ENCODE data around the gene UPK3A.
"Not testable (repeated sequence)": the region's sequence is repeated elsewhere in the genome, so short reads cannot be mapped to it uniquely, and the experiment has no call there.

Gene UPK3A

DNA sequence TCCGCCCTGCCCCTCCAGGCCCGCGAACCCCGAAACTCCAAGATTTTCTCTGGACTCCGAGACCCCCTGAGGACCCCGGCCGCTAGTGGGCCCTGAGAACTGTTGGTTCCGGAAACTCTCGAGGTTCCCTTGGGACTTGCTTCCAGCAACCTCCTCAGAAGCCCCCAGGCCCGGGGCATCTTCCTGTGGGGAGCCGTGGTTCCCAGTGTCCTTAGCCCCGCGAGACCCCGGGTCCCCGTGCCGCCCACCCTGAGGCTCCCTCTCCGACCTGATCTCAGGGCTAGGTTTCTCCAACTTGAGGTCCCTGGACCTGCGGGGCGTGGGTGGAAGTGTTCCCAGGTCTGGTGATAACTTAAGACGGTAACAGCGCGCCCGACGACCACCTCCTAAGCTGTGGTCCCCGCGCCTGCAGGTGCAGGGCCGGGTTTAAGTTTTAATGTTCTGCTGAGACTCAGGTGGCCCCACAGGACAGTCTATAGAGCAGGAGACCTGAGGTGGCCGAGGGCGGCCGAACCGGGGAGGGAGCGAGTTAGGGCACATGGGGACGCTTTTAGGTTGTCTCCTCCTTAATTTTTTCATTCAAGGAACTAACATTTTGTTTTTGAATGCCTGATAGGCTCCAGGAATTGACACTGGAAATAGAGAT lies 25.7 kb downstream of the UPK3A start:
- DNase-seq, result no peak

DNA sequence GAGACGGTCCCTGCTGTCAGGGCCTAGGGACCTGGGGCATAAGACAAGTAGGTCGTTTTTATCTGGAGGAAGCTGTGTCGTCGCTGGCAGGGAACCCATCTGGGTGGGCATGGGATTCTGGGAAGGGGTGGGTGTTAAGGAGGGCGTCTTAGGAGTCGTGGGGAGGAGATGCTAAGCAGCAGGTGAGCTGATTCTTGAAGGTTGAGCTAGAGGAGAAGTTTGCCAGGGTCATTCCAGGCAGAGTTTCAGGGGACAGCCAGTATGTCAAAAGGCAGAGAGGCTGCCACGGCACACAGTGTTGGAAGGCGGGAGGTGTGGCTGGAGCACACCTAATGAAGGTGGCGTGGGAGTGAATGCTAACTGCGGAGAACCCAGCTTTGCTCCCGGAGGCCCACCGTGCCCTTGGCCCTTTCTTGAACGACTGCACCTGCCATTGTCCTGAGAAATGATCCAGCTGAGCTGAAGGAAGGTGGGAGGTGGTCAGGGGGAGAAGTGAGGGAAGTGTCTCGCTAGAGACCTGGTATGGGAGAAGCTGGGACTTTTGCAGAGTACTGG lies 26.3 kb downstream of the UPK3A start:
- DNase-seq, result no peak

- DNase-seq, result no peak
These were observed 27.7 kb downstream of the UPK3A start for GRCh38 chr22:45312415-45312814.

DNA sequence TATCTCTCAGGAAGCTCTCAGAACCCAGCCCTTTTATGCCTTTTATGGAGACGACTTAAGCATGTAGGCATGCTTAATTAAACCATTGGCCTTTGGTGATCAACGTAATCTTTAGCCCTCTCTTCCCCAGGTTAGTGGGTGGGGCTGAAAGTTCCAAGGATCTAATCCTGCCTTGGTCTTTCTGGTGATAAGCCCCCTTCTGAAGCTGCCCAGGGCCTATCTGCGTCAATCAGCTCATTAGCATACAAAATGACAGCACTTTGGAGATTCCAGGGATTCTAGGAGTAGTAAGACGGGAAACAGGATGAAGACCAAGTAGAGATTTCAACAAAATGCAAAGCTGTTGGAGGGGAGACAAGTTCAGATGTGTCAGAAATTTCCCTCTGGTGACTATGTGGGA lies 28.1 kb downstream of the UPK3A start:
- DNase-seq, result no peak

DNA sequence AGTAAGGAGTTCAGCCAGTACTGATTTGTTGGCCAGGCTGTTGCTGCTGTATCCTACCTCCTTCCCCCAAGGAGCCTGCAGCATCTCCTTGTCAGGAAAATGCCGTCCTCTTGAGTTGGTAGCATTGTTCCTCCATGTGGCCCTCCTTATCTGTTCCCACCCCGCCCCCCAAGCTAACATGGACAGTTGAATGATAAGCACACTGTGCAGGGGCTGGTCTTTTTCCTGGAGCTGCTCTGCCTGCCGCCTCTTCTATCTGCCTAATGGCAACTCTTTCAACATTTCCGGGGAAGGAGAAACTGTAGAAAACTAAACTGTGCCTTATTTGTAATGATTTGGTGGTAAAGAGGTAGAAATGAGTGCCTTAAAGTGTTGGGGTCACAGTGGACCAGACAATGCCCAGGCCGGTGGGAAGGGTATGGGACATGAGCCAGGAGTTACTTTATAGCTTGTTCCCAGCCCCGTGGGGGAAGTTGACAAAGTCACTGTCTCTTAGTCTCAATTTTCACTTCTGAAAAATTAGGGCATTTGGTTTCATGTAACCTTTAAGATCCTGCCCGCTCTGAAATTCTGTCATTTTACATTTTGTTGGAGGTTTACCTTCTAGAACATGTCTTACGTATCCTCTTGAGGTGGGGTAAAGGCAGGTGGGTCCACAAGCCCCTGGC lies 29.4 kb downstream of the UPK3A start:
- no peak for DNase-seq

DNA sequence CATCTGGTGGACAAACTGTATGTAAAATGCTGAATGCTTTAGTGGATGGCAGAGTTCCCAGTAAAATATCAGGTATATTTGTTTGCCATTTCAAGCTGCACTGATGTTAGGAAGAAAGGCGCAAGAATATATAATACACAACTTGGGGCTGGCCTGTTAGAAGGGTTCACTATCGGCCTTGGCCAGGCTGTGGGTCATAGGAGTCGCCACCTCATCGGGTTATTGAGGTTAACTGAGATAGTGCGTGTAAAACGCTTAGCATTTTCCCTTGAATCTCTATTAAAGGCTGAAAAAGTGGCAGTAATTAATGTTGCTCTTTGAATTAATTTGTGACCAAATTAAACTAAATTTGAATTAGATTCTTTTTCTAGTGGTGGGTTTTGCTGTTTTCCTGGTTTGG lies 30.0 kb downstream of the UPK3A start:
- no peak for DNase-seq

DNA sequence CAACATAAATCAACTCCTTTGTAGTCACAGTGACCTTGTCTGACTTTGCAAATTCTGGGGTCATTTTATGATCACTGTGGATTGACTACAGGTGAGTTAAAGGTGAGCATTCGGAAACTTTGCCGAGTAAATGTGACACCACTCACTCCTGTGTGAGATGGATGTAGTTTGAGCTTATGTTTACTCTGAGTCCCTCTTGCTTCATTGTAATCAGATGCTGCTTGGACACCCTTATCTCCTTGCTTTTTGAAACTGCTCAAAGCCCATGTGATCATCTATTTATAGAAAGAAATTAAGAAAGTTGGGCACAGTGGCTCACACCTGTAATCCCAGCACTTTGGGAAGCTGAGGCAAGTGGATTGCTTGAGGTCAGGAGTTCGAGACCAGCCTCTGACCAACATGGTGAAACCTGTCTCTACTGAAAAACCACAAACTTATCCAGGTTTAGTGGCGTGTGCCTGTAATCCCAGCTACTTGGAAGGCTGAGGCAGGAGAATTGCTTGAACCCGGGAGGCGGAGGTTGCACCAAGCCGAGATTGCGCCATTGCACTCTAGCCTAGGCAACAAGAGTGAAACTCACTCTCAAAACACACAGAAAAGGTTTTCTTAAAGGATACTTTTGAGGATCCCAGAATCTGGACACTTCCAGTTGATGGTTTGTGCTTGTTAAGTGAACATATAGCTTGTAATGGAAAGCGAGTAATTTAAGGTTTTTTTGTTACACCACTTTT lies 32.2 kb downstream of the UPK3A start:
- DNase-seq, result no peak

DNA sequence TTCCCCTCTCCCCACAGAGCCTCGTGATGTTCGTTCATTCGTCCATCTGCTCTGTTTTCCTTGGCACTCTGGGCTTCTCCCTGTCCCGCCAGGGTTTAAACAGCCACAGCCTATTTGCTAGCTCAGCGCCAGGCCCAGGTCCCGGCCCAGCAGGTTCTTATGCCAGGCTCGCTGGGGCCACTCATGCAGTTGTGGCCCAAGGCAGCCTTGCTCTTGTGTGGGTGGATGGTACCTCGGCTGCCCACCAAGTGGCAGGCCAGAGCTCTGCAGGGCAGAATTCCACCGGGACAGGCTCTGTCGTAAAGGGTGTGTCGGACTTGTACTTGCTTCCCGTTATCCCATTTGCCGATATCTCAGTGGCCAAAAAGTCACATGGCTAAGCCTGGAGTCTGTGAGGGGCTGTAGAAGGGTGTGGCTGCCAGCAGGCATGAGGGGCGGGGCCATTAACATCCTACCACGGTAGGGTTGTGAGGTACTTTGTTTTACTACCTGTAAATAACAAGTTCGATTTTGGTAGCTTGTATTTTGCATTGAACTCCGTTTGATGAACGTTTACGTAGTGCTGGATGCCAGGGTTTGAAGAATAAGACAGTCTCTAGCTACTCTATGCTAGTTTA lies 32.9 kb downstream of the UPK3A start:
- DNase-seq, result peak; percentile 41

- DNase-seq, result peak; percentile 88
These were observed 33.4 kb downstream of the UPK3A start for GRCh38 chr22:45318168-45318557.

DNA sequence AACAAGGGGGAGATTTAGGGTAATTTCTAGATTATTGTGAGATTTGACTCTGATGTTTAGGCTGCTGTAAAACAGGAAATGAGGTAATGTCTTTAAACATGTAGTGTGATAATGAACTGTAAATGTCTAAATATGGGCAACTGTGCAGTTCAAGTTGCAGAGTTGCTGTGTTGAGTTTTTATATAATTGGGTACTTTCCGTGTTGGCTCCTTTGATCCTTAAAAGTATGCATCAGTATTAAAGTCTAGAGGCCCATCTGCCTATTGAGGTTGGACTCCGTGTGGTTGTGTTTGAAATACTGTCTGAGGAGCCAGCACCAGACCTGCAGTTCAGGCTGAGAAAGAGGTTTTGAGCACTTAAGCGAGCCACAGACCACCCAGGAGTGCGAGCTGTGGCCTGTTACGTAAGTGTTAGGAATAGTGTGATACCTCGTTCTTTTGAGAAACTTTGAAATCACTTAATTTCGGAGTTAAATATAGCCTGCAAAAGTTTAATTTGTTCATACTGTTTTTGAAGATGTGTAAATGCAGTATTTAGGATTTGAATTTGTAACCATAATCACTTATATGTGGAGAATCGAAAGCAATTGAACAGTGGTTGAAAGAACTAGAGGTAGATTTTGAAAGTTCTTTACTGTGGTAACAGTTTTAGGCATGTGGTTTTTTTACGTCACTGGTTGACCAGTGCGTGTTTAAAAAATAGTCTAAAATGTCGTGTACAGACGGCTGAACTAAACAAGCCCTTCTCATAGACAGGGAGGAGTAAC lies 34.0 kb downstream of the UPK3A start:
- DNase-seq, result no peak

- DNase-seq, result no peak
These were observed 34.6 kb downstream of the UPK3A start for GRCh38 chr22:45319324-45319685.

DNA sequence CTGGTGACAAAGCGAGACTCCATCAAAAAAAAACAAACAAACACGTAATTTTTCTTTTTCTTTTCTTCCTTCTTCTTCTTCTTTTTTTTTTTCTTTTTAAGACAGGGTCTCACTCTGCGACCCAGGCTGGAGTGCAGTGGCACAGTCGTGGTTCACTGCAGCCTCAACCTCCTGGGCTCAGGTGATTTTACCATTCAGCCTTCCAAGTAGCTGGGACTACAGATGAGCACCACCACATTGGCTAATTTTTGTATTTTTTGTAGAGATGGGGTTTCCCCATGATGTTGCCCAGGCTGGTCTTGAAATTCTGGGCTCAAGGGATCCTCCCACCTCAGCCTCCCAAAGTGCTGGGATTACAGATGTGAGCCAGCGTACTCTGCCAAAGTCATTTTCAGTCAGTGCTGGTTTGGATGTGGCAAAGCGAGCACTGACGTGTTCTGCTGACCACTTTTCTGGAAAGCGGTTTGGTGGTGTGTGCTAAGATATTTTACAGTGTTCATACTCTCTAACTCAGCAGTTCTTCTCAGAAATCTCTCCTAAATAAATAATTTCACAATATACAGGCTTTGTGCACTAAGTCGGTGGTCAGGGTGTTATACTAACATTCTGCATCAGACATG lies 35.7 kb downstream of the UPK3A start:
- DNase-seq, result no peak

DNA sequence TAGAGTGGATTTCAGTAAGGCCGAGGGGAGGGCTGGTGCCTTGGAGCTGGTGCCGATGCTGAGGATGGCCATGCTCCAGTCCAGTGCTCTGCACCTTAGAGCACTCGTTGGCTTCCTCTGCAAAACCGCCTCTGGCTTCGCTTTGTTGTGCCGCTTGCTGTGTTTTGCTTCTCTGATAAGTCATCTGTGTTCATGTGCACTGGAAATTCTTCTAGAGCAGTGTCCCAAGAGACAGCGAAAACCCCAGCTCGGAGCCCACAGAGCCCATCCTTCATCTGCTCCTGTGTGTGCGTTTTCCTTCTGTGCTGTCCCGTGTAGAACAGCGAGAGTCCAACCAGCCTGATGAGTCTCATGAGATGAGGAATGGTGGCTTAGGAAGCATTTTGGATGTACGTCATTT lies 37.1 kb downstream of the UPK3A start:
- no peak for DNase-seq

- DNase-seq, result no peak
These were observed 38.2 kb downstream of the UPK3A start for GRCh38 chr22:45322873-45323525.

- no peak for DNase-seq
These were observed 38.9 kb downstream of the UPK3A start for GRCh38 chr22:45323695-45324094.

DNA sequence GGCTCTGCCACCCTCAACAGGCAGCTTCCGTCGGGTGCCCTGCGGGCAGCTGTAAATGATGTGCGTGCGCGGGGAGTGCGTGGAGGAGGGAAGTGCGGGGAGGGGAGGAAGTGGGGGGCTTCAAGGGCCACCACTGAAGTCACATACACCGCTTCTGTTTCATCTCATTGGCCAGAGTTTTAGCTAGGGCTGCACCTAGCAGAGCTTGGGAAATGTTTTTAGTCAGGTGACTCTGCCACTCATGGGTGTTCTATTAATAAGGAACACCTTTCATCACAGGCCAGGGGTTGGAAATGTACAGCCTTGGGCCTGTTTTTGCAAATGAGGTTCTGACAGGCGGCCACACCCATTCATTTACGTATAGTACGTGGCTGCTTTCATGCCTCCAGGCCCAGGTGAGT lies 39.6 kb downstream of the UPK3A start:
- no peak for DNase-seq

DNA sequence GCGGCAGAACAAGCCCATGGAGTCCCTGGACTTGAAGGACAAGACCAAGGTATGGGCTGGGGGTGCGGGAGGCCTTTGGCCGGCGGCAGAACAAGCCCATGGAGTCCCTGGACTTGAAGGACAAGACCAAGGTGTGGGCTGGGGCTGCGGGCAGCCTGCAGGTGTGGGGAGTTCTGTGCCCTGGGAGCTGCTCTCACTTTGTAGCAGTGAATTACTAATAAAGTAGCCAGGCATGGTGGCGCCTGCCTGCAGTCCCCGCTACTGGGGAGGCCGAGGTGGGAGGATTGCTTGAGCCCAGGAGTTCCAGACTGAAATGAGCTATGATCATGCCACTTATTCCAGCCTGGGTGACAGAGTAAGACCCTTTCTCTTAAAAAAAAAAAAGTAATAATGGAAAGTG lies 43.5 kb downstream of the UPK3A start:
- DNase-seq, result not testable (repeated sequence)

DNA sequence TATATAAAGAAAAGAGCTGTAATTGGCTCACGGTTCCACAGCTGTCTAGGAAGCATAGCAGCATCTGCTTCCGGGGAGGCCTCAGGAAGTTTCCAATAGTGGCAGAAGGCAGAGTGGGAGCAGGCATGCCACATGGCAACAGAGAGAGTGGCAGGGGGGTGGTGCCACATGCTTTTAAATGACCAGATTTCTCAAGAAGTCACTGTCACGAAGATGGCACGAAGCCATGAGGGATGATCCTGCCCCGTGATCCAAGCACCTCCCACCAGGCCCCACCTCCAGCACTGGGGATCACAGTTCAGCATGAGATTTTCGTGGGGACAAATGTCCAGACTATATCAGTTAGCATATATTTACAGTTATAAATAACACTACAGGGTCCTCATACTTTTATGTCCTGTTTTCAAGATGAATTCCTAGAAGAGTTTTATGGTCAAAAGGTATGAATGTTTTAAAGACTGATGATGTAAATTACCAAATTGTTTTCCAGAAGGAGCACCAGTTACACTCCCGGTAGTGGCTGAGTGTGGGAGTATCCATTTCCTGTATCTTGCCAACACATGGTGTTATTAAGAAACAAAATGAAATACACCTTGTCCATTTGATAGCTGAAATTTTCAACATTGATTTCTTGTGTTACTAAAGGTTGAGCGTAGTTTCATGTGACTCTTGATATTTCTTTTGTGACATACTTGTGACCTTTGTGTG lies 44.2 kb downstream of the UPK3A start:
- DNase-seq, result peak; percentile 53

GRCh38 chr22:45329530-45329936 lies 44.8 kb downstream of the UPK3A start:
- peak; percentile 92 for DNase-seq

DNA sequence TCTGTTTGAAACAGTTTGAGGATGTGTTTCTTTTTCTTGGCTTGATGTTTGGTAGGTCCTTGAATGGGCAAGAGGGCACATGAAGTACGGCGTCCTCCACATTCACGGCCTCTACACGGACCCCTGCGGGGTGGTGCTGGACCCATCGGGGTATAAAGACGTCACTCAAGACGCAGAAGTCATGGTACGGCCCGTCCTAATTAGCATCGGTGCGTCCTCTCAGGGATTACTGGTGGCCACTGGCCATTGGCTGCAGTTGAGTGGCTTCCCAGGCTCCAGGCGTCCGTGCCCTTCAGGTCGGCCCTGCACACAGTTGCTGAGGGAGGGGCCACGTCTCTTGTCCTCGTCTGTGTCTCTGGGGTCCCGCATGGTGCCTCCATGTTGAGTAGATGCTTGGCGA lies 45.8 kb downstream of the UPK3A start:
- DNase-seq, result no peak

GRCh38 chr22:45331486-45331885 lies 46.7 kb downstream of the UPK3A start:
- no peak for DNase-seq

All from COR-L47 (cell line).